ENCODE measurements around the gene CSN1S1. TPM values are rescaled to one million over a fixed set of nuclear protein-coding genes. Genes with fewer than 3 reads are reported as not detected.

CSN1S1 gene
- total and polyA plus RNA-seq, 2 of the 13 experiments (the other 11 are each of a cell fraction or from before 2014, with no cell fraction given) = not detected

- ATAC-seq = no peak
- TF ChIP-seq TCF7L2 (IDR thresholded peaks at IDR 0.05; ENCODE audit: low read depth, low read length) (no peak), SRSF1 (optimal IDR thresholded peaks at IDR 0.05; ENCODE audit: low read depth, low read length) (no peak), DR1 (CRISPR knock-in tag; IDR thresholded peaks at IDR 0.05) (no peak), MAFK (conservative IDR thresholded peaks at IDR 0.05 in 1 of 2, IDR thresholded peaks at IDR 0.05 in 1 of 2; ENCODE audit: low read length in 2 of 2) (peak; percentile 98 to 99), MAFF (IDR thresholded peaks at IDR 0.05; ENCODE audit: low read depth, low read length) (peak; percentile 98), ARNTL (CRISPR knock-in tag; IDR thresholded peaks at IDR 0.05) (no peak), SMYD3 (CRISPR knock-in tag; IDR thresholded peaks at IDR 0.05) (no peak), ZNF530 (CRISPR knock-in tag; IDR thresholded peaks at IDR 0.05; ENCODE audit: low read depth) (no peak)
- TF ChIP-seq, protein P1, sequence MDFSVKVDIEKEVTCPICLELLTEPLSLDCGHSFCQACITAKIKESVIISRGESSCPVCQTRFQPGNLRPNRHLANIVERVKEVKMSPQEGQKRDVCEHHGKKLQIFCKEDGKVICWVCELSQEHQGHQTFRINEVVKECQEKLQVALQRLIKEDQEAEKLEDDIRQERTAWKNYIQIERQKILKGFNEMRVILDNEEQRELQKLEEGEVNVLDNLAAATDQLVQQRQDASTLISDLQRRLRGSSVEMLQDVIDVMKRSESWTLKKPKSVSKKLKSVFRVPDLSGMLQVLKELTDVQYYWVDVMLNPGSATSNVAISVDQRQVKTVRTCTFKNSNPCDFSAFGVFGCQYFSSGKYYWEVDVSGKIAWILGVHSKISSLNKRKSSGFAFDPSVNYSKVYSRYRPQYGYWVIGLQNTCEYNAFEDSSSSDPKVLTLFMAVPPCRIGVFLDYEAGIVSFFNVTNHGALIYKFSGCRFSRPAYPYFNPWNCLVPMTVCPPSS (IDR thresholded peaks at IDR 0.05) = no peak
- Histone ChIP-seq H2AFZ (ENCODE audit: low read length) (no peak overlapping the region), H3K9me3 (ENCODE audit: low read length) (no peaks in the 10 kb centered on the region), H3K27ac (ENCODE audit: extremely low read length, insufficient read depth, low read length) (no peak overlapping the region), H3K4me1 (ENCODE audit: insufficient read depth, low read length) (peaks cover 6% of the 10 kb centered on the region), H3K4me3 (replicated peaks in 1 of 3; ENCODE audit: insufficient read depth in 1 of 3, low read depth in 2 of 3, low read length in 3 of 3) (no peak overlapping the region), H3K36me3 (replicated peaks in 1 of 2; ENCODE audit: control insufficient read depth in 1 of 2, insufficient read depth in 2 of 2, low read length in 2 of 2) (no peaks in the 10 kb centered on the region), H3K27me3 (ENCODE audit: control insufficient read depth in 1 of 2, insufficient read depth in 2 of 2, low read length in 2 of 2) (no peaks in the 10 kb centered on the region), H3K4me2 (ENCODE audit: low read depth, low read length) (no peak overlapping the region), H3K79me2 (ENCODE audit: insufficient read depth, low read length) (no peaks in the 10 kb centered on the region), H3K9ac (ENCODE audit: insufficient read depth, low read depth, low read length) (no peak overlapping the region), H4K20me1 (ENCODE audit: insufficient read depth, low read length) (no peaks in the 10 kb centered on the region)
- no peak for DNase-seq (ENCODE audit: low spot score)
- WGBS (ENCODE audit: low lambda C conversion rate) = 86% methylated on average over 4 of the region's 4 CpGs
- ChIA-PET POLR2A (no interaction called here), CTCF (ENCODE audit: low intra/inter-chr PET ratio, low total read pairs) (no interaction called here)
- FAIRE-seq = no peak
- intact Hi-C loops (cut with micrococcal nuclease; ENCODE audit: unreplicated experiment) (no loop called here), in situ Hi-C loops (cut with HindIII; ENCODE audit: extremely low pct_ligation_motif_present, low pct_unique_long_range_greater_than_20kb) (no loop called here)
- BruUV-seq (replicated peaks) = no TSS peak
Observed at GRCh38 chr4:69934150-69934549, 3.3 kb downstream of the CSN1S1 start.

DNA sequence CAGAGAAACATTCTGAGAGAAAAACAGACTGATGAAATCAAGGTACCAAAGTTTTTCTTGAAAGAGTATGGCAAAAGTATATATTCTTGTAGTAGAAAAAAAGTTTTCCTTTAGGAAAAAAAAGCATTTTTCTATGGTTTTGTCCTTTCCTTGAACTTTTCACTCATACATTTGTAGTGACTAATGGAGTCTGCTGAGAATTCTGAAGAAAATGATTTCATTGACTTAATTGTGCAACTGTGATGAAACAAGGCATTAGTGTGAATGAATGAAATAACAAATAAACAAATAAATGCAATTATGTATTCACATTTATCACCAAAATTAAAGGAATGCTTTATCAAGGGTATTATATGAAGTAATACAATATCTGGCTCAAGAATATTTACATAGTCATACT, 5.7 kb downstream of the CSN1S1 start:
- Histone ChIP-seq H3K27me3 (ENCODE audit: control insufficient read depth in 1 of 2, insufficient read depth in 2 of 2, low read length in 2 of 2) (no peaks in the 10 kb centered on the region), H3K4me2 (ENCODE audit: low read depth, low read length) (no peak overlapping the region), H2AFZ (ENCODE audit: low read length) (no peak overlapping the region), H3K9me3 (ENCODE audit: low read length) (no peaks in the 10 kb centered on the region), H3K4me3 (replicated peaks in 1 of 3; ENCODE audit: insufficient read depth in 1 of 3, low read depth in 2 of 3, low read length in 3 of 3) (no peak overlapping the region), H3K9ac (ENCODE audit: insufficient read depth, low read depth, low read length) (no peak overlapping the region), H4K20me1 (ENCODE audit: insufficient read depth, low read length) (no peaks in the 10 kb centered on the region), H3K27ac (ENCODE audit: extremely low read length, insufficient read depth, low read length) (no peak overlapping the region), H3K4me1 (ENCODE audit: insufficient read depth, low read length) (peaks cover 6% of the 10 kb centered on the region), H3K79me2 (ENCODE audit: insufficient read depth, low read length) (no peaks in the 10 kb centered on the region), H3K36me3 (replicated peaks in 1 of 2; ENCODE audit: control insufficient read depth in 1 of 2, insufficient read depth in 2 of 2, low read length in 2 of 2) (no peaks in the 10 kb centered on the region)
- DNase-seq (ENCODE audit: low spot score) (no peak), ATAC-seq (no peak), FAIRE-seq (no peak)
- ChIA-PET POLR2A (no interaction called here), CTCF (ENCODE audit: low intra/inter-chr PET ratio, low total read pairs) (no interaction called here)
- intact Hi-C loops (cut with micrococcal nuclease; ENCODE audit: unreplicated experiment) = no loop called here
- no TSS peak for BruUV-seq (replicated peaks)
- in situ Hi-C loops (cut with HindIII; ENCODE audit: extremely low pct_ligation_motif_present, low pct_unique_long_range_greater_than_20kb) = no loop called here
- TF ChIP-seq KAT8 (CRISPR knock-in tag; IDR thresholded peaks at IDR 0.05) = no peak
- TF ChIP-seq CHD2 (IDR thresholded peaks at IDR 0.05; ENCODE audit: low read depth, low read length) = no peak
- TF ChIP-seq MLXIP (CRISPR knock-in tag; IDR thresholded peaks at IDR 0.05; ENCODE audit: borderline replicate concordance) = no peak
- TF ChIP-seq SP2 (CRISPR knock-in tag; IDR thresholded peaks at IDR 0.05) = no peak

Data from HepG2 (cell line).